Measurements from ENCODE around the gene DDX23.

DNA sequence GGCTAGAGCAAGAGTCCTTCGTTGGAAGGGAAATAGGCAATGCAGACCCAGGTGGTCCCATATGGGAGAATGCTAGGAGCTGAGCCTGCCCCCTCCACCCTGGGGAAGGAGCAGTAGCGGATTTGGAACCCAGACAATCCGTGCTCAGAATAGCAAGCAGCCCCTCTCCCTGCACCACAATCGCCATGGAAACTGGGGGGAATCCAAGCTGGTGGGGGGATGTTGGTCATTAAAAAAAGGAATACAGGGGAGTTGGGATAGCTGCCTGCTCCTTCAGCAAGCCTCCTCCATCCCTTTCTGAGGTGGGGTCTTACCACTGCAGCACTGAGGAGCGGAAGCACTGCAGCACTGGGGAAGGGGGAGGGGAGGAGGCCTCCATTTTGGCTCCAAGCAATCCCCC lies 10.8 kb upstream of the DDX23 start:
- TF ChIP-seq, protein P1, sequence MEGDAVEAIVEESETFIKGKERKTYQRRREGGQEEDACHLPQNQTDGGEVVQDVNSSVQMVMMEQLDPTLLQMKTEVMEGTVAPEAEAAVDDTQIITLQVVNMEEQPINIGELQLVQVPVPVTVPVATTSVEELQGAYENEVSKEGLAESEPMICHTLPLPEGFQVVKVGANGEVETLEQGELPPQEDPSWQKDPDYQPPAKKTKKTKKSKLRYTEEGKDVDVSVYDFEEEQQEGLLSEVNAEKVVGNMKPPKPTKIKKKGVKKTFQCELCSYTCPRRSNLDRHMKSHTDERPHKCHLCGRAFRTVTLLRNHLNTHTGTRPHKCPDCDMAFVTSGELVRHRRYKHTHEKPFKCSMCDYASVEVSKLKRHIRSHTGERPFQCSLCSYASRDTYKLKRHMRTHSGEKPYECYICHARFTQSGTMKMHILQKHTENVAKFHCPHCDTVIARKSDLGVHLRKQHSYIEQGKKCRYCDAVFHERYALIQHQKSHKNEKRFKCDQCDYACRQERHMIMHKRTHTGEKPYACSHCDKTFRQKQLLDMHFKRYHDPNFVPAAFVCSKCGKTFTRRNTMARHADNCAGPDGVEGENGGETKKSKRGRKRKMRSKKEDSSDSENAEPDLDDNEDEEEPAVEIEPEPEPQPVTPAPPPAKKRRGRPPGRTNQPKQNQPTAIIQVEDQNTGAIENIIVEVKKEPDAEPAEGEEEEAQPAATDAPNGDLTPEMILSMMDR (IDR thresholded peaks at IDR 0.05; ENCODE audit: low read depth, low read length, poor library complexity, severe bottlenecking): no peak
- TF ChIP-seq EZH2phosphoT487 (IDR thresholded peaks at IDR 0.05; ENCODE audit: borderline replicate concordance, low read length): no peak

Measured in DOHH2 (cell line).